ENCODE measurements around the gene ELOVL7.
"Not testable (repeated sequence)": the region's sequence is repeated elsewhere in the genome, so short reads cannot be mapped to it uniquely, and the experiment has no call there.

The ELOVL7 gene

GRCh38 chr5:60743511-60744314 lies 100.4 kb downstream of the ELOVL7 start:
- TF ChIP-seq, protein P1, sequence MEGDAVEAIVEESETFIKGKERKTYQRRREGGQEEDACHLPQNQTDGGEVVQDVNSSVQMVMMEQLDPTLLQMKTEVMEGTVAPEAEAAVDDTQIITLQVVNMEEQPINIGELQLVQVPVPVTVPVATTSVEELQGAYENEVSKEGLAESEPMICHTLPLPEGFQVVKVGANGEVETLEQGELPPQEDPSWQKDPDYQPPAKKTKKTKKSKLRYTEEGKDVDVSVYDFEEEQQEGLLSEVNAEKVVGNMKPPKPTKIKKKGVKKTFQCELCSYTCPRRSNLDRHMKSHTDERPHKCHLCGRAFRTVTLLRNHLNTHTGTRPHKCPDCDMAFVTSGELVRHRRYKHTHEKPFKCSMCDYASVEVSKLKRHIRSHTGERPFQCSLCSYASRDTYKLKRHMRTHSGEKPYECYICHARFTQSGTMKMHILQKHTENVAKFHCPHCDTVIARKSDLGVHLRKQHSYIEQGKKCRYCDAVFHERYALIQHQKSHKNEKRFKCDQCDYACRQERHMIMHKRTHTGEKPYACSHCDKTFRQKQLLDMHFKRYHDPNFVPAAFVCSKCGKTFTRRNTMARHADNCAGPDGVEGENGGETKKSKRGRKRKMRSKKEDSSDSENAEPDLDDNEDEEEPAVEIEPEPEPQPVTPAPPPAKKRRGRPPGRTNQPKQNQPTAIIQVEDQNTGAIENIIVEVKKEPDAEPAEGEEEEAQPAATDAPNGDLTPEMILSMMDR (conservative IDR thresholded peaks at IDR 0.05; ENCODE audit: low read depth, low read length) = no peak
- no peak for DNase-seq (ENCODE audit: low read depth)
- H3K4me3 ChIP-seq (ENCODE audit: low read depth, low read length) = no peak overlapping the region

- no peak overlapping the region for H3K4me3 ChIP-seq (ENCODE audit: low read depth, low read length)
- no peak for DNase-seq (ENCODE audit: low read depth)
- TF ChIP-seq, protein P1 (conservative IDR thresholded peaks at IDR 0.05; ENCODE audit: low read depth, low read length) = no peak
These were observed 103.7 kb downstream of the ELOVL7 start for GRCh38 chr5:60740322-60740721.

- no peak for DNase-seq (ENCODE audit: low read depth)
- no peak overlapping the region for H3K4me3 ChIP-seq (ENCODE audit: low read depth, low read length)
- TF ChIP-seq, protein P1 (conservative IDR thresholded peaks at IDR 0.05; ENCODE audit: low read depth, low read length) = no peak
These were observed 105.1 kb downstream of the ELOVL7 start for GRCh38 chr5:60738933-60739332.

GRCh38 chr5:60738461-60738860 lies 105.6 kb downstream of the ELOVL7 start:
- TF ChIP-seq, protein P1 (conservative IDR thresholded peaks at IDR 0.05; ENCODE audit: low read depth, low read length) = no peak
- H3K4me3 ChIP-seq (ENCODE audit: low read depth, low read length) = no peak overlapping the region
- no peak for DNase-seq (ENCODE audit: low read depth)

- H3K4me3 ChIP-seq (ENCODE audit: low read depth, low read length); DNase-seq (ENCODE audit: low read depth): not testable (repeated sequence)
These were observed 113.2 kb downstream of the ELOVL7 start for GRCh38 chr5:60730858-60731257.

- no peak overlapping the region for H3K4me3 ChIP-seq (ENCODE audit: low read depth, low read length)
- peak; percentile 4 for DNase-seq (ENCODE audit: low read depth)
- TF ChIP-seq, protein P1 (conservative IDR thresholded peaks at IDR 0.05; ENCODE audit: low read depth, low read length) = no peak
These were observed 116.9 kb downstream of the ELOVL7 start for GRCh38 chr5:60727033-60727679.

DNA sequence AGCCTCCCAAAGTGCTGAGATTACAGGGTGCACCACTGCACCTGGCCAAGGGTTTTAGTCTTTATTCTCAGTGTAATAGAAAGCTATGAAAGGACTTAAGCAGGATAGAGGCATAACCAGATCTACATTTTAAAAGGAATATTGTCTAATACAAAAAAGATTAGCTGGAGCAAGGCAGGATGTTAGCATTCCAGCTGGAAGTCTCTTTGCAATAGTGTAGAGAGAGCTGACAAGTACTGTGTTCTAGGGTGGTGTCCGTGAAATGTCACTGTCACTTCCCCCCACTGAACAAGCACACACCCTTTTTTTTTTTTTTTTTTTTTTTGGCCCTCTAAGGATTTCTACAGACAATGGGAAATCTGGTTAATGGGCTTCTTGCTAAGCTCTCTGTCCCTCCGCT lies 119.9 kb downstream of the ELOVL7 start:
- no peak for DNase-seq (ENCODE audit: low read depth)
- no peak overlapping the region for H3K4me3 ChIP-seq (ENCODE audit: low read depth, low read length)
- TF ChIP-seq, protein P1 (conservative IDR thresholded peaks at IDR 0.05; ENCODE audit: low read depth, low read length) = no peak
